ENCODE data around the gene SETBP1. TPM values are rescaled to one million over a fixed set of nuclear protein-coding genes. Genes with fewer than 3 reads are reported as not detected.

Gene SETBP1
- total RNA-seq, 1 experiment from 2014 or later, result 9.6 TPM

GRCh38 chr18:44838971-44839666, 158.4 kb downstream of the SETBP1 start:
- ChIA-PET CTCF (no interaction called here), POLR2A (no interaction called here)
- Mint-ChIP-seq H3K27me3 (ENCODE audit: low read depth) (no peaks in the 10 kb centered on the region; the same call in 1 of the 2 replicates), H3K4me1 (peaks cover 64% of the 10 kb centered on the region), H3K4me3 (no peak overlapping the region), H3K9me3 (peaks cover 6% of the 10 kb centered on the region; the same call in 1 of the 2 replicates), H3K36me3 (no peaks in the 10 kb centered on the region), H3K27ac (no peak overlapping the region)
- ATAC-seq, result peak; percentile 57
- DNase-seq (ENCODE audit: low spot score), result peak; percentile 23
- peak; percentile 90 for TF ChIP-seq NFE2L1 (CRISPR knock-in tag; IDR thresholded peaks at IDR 0.05)
- TF ChIP-seq, protein P1, sequence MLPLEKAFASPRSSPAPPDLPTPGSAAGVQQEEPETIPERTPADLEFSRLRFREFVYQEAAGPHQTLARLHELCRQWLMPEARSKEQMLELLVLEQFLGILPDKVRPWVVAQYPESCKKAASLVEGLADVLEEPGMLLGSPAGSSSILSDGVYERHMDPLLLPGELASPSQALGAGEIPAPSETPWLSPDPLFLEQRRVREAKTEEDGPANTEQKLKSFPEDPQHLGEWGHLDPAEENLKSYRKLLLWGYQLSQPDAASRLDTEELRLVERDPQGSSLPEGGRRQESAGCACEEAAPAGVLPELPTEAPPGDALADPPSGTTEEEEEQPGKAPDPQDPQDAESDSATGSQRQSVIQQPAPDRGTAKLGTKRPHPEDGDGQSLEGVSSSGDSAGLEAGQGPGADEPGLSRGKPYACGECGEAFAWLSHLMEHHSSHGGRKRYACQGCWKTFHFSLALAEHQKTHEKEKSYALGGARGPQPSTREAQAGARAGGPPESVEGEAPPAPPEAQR (CRISPR knock-in tag; IDR thresholded peaks at IDR 0.05), result no peak
- no peak for TF ChIP-seq KAT7 (CRISPR knock-in tag; IDR thresholded peaks at IDR 0.05; ENCODE audit: borderline replicate concordance)
- no peak for TF ChIP-seq STAT6 (CRISPR knock-in tag; conservative IDR thresholded peaks at IDR 0.05; ENCODE audit: low read depth)

- Mint-ChIP-seq H3K36me3 (no peaks in the 10 kb centered on the region), H3K27ac (no peak overlapping the region), H3K9me3 (peaks cover 8% of the 10 kb centered on the region), H3K4me3 (no peak overlapping the region), H3K4me1 (peaks cover 54% of the 10 kb centered on the region), H3K27me3 (ENCODE audit: low read depth) (no peaks in the 10 kb centered on the region)
- TF ChIP-seq ERG (CRISPR knock-in tag; IDR thresholded peaks at IDR 0.05), result no peak
- TF ChIP-seq ZNF423 (CRISPR knock-in tag; IDR thresholded peaks at IDR 0.05), result no peak
- TF ChIP-seq, protein P2, sequence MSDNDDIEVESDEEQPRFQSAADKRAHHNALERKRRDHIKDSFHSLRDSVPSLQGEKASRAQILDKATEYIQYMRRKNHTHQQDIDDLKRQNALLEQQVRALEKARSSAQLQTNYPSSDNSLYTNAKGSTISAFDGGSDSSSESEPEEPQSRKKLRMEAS (CRISPR knock-in tag; IDR thresholded peaks at IDR 0.05), result no peak
- no peak for TF ChIP-seq SP1 (CRISPR knock-in tag; conservative IDR thresholded peaks at IDR 0.05)
- TF ChIP-seq CTCF (IDR thresholded peaks at IDR 0.05), result no peak
- TF ChIP-seq TCF7 (CRISPR knock-in tag; IDR thresholded peaks at IDR 0.05; ENCODE audit: low read depth), result no peak
- TF ChIP-seq SMAD3 (CRISPR knock-in tag; IDR thresholded peaks at IDR 0.05; ENCODE audit: borderline replicate concordance), result no peak
- TF ChIP-seq ATF1 (CRISPR knock-in tag; IDR thresholded peaks at IDR 0.05), result no peak
- TF ChIP-seq OVOL2 (CRISPR knock-in tag; IDR thresholded peaks at IDR 0.05; ENCODE audit: borderline replicate concordance), result no peak
- no peak for TF ChIP-seq RORB (CRISPR knock-in tag; IDR thresholded peaks at IDR 0.05)
- no peak for TF ChIP-seq HMGA2 (CRISPR knock-in tag; IDR thresholded peaks at IDR 0.05)
- no peak for TF ChIP-seq ZNF416 (CRISPR knock-in tag; IDR thresholded peaks at IDR 0.05)
- TF ChIP-seq TEAD4 (CRISPR knock-in tag; IDR thresholded peaks at IDR 0.05), result no peak
- TF ChIP-seq ZNF425 (CRISPR knock-in tag; conservative IDR thresholded peaks at IDR 0.05), result no peak
- no peak for TF ChIP-seq ZNF232 (CRISPR knock-in tag; IDR thresholded peaks at IDR 0.05)
- TF ChIP-seq, protein P3, sequence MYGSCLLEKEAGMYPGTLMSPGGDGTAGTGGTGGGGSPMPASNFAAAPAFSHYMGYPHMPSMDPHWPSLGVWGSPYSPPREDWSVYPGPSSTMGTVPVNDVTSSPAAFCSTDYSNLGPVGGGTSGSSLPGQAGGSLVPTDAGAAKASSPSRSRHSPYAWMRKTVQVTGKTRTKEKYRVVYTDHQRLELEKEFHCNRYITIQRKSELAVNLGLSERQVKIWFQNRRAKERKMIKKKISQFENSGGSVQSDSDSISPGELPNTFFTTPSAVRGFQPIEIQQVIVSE (CRISPR knock-in tag; IDR thresholded peaks at IDR 0.05; ENCODE audit: borderline replicate concordance), result no peak
- TF ChIP-seq NFE2L1 (CRISPR knock-in tag; IDR thresholded peaks at IDR 0.05), result no peak
- ChIA-PET POLR2A (no interaction called here), CTCF (no interaction called here)
- DNase-seq (ENCODE audit: low spot score) (no peak), ATAC-seq (no peak)
These were observed 159.5 kb downstream of the SETBP1 start for GRCh38 chr18:44840058-44840790.
